ENCODE results near the gene PDE3A. TPM values are rescaled to one million over a fixed set of nuclear protein-coding genes. Genes with fewer than 3 reads are reported as not detected.
A peak's percentile ranks its signal among the peaks of the same experiment; 100 is the strongest.

Gene PDE3A
- total RNA-seq, 1 experiment from 2014 or later, result 0.12 TPM

GRCh38 chr12:20492251-20492760 is 124.0 kb downstream of the PDE3A start (continued):
- TF ChIP-seq CTCF (IDR thresholded peaks at IDR 0.05 in 2 of 3, conservative IDR thresholded peaks at IDR 0.05 in 1 of 3; ENCODE audit: borderline replicate concordance in 1 of 3, insufficient read depth in 1 of 3, low read depth in 2 of 3, low read length in 2 of 3) (no peak), SIN3A (IDR thresholded peaks at IDR 0.05; ENCODE audit: low read depth) (no peak), CEBPB (IDR thresholded peaks at IDR 0.05; ENCODE audit: low read depth) (peak; percentile 89), ZBTB33 (IDR thresholded peaks at IDR 0.05; ENCODE audit: extremely low read depth, insufficient replicate concordance, low read length) (no peak), ATF3 (IDR thresholded peaks at IDR 0.05) (peak; percentile 52; the same call in 1 of the 2 replicates)

GRCh38 chr12:20493934-20494333 is 125.6 kb downstream of the PDE3A start:
- BruUV-seq (replicated peaks), result no TSS peak
- no peaks in the 10 kb centered on the region for H3K27me3 ChIP-seq (ENCODE audit: insufficient read depth, low read length)
- H3K79me2 ChIP-seq (ENCODE audit: insufficient read depth, low read length), result no peaks in the 10 kb centered on the region
- ATAC-seq (no peak), DNase-seq (ENCODE audit: low read depth, low spot score) (no peak)
- ChIA-PET CTCF (no interaction called here), RAD21 (ENCODE audit: low non-redundant PET in 1 of 2, low total read pairs in 2 of 2, uncharacterized antibody in 2 of 2, unreplicated experiment in 2 of 2) (no interaction called here), POLR2A (no interaction called here)
- no peak overlapping the region for H2AFZ ChIP-seq (ENCODE audit: low read depth, low read length, poor library complexity, severe bottlenecking)
- H3K9ac ChIP-seq (ENCODE audit: low read length), result no peak overlapping the region
- no peaks in the 10 kb centered on the region for H4K20me1 ChIP-seq (ENCODE audit: insufficient read depth)
- H3K36me3 ChIP-seq (ENCODE audit: control insufficient read depth in 1 of 2, insufficient read depth in 2 of 2, low read length in 2 of 2), result no peaks in the 10 kb centered on the region
- intact Hi-C loops (cut with micrococcal nuclease), result no loop called here
- H3K4me1 ChIP-seq (ENCODE audit: control insufficient read depth in 1 of 2, insufficient read depth in 2 of 2, low read length in 2 of 2), result peaks cover 0 to 23% of the 10 kb centered on the region in 2 experiments; a peak in 3 of 4 replicates
- no peak overlapping the region for H3K4me3 ChIP-seq (replicated peaks in 1 of 2; ENCODE audit: low read depth in 1 of 2, low read length in 2 of 2)
- H3K9me2 ChIP-seq (ENCODE audit: insufficient read depth), result no peaks in the 10 kb centered on the region
- no peak overlapping the region for H3K27ac ChIP-seq (ENCODE audit: low read depth, low read length)
- H3K9me3 ChIP-seq (ENCODE audit: control insufficient read depth in 1 of 2, insufficient read depth in 1 of 2, low read depth in 1 of 2, low read length in 2 of 2), result no peaks in the 10 kb centered on the region
- H3K4me2 ChIP-seq (ENCODE audit: low read length), result no peak overlapping the region
- no peak for TF ChIP-seq MAX (IDR thresholded peaks at IDR 0.05)
- TF ChIP-seq CBX3 (IDR thresholded peaks at IDR 0.05; ENCODE audit: low read depth), result no peak
- no peak for TF ChIP-seq ZFX (IDR thresholded peaks at IDR 0.05)
- TF ChIP-seq SP1 (IDR thresholded peaks at IDR 0.05; ENCODE audit: low read depth), result no peak
- TF ChIP-seq EZH2 (IDR thresholded peaks at IDR 0.05), result no peak
- no peak for TF ChIP-seq FOSL1 (IDR thresholded peaks at IDR 0.05; ENCODE audit: low read depth)
- no peak for TF ChIP-seq JUND (IDR thresholded peaks at IDR 0.05)
- TF ChIP-seq TCF7L2 (IDR thresholded peaks at IDR 0.05; ENCODE audit: borderline replicate concordance, extremely low read depth, insufficient read depth, insufficient read length), result no peak
- TF ChIP-seq ELF1 (IDR thresholded peaks at IDR 0.05; ENCODE audit: borderline replicate concordance, low read depth), result no peak
- TF ChIP-seq EGR1 (IDR thresholded peaks at IDR 0.05; ENCODE audit: low read depth), result no peak
- TF ChIP-seq POLR2A (IDR thresholded peaks at IDR 0.05; ENCODE audit: borderline replicate concordance, extremely low read depth, insufficient read depth, insufficient read length), result no peak
- no peak for TF ChIP-seq RAD21 (IDR thresholded peaks at IDR 0.05; ENCODE audit: low read depth)
- TF ChIP-seq ZNF274 (IDR thresholded peaks at IDR 0.05; ENCODE audit: low read depth, low read length), result no peak
- no peak for TF ChIP-seq CEBPB (IDR thresholded peaks at IDR 0.05; ENCODE audit: low read depth)
- TF ChIP-seq SIN3A (IDR thresholded peaks at IDR 0.05; ENCODE audit: low read depth), result no peak
- no peak for TF ChIP-seq REST (IDR thresholded peaks at IDR 0.05; ENCODE audit: low read depth)

All from HCT116 (cell line).